DOHH2 (cell line): ENCODE measurements around the gene FKBP15.

Experiments used
- H3F3A ChIP-seq: fragments of 200-600 bp; sonication (generic), shearing (Covaris generic); 2 replicates; pipeline ENCODE4 v1.6.0; 2016; ENCODE audit warnings: antibody characterized with exemption, mild to moderate bottlenecking; ENCODE audit not compliant: control insufficient read depth, insufficient read depth
- H3K27ac ChIP-seq: fragments of 200-600 bp; sonication (generic); 2 replicates; pipeline ENCODE4 v1.5.1; 2014; ENCODE audit warnings: low read depth, mild to moderate bottlenecking, low read length, moderate library complexity
- H3K27me3 ChIP-seq: fragments of 200-600 bp; sonication (generic); 2 replicates; pipeline ENCODE4 v1.6.1; 2014; ENCODE audit warnings: mild to moderate bottlenecking, low read length, mixed read lengths; ENCODE audit not compliant: control insufficient read depth
- H3K36me3 ChIP-seq: fragments of 200-600 bp; sonication (generic); 2 replicates; pipeline ENCODE4 v1.6.1; 2014; ENCODE audit warnings: mild to moderate bottlenecking, low read length, moderate library complexity, mixed read lengths; ENCODE audit not compliant: control insufficient read depth
- H3K4me1 ChIP-seq: fragments of 200-600 bp; sonication (generic); 2 replicates; pipeline ENCODE4 v1.6.1; 2014; ENCODE audit warnings: mild to moderate bottlenecking, low read length, mixed read lengths; ENCODE audit not compliant: control insufficient read depth
- H3K4me2 ChIP-seq: fragments of 200-600 bp; sonication (generic); 2 replicates; pipeline ENCODE4 v1.6.0; 2014; ENCODE audit warnings: mild to moderate bottlenecking, low read length, moderate library complexity
- H3K4me3 ChIP-seq: fragments of 200-600 bp; sonication (generic); 2 replicates; pipeline ENCODE4 v1.5.1; 2014; ENCODE audit warnings: mild to moderate bottlenecking, low read length, mixed read lengths
- H3K79me2 ChIP-seq: fragments of 200-600 bp; sonication (generic); 2 replicates; pipeline ENCODE4 v1.6.1; 2014; ENCODE audit warnings: mild to moderate bottlenecking, low read length, mixed read lengths; ENCODE audit not compliant: control insufficient read depth
- H3K9me2 ChIP-seq: fragments of 200-600 bp; sonication (generic); replicated peaks from 2 replicates; pipeline ENCODE4 v1.6.1; 2014; ENCODE audit warnings: mild to moderate bottlenecking, low read length, mixed read lengths; ENCODE audit not compliant: control insufficient read depth
- H3K9me3 ChIP-seq: fragments of 200-600 bp; sonication (generic); 2 replicates; pipeline ENCODE4 v1.6.1; 2014; ENCODE audit warnings: antibody characterized with exemption, low read length, mixed read lengths; ENCODE audit not compliant: control insufficient read depth, insufficient read depth
- H4K20me1 ChIP-seq: fragments of 200-600 bp; sonication (generic); 2 replicates; pipeline ENCODE4 v1.6.0; 2014; ENCODE audit warnings: low read depth, mild to moderate bottlenecking, antibody characterized with exemption, low read length, moderate library complexity; ENCODE audit not compliant: control insufficient read depth, insufficient read depth
- EZH2phosphoT487 ChIP-seq: fragments of 200-600 bp; sonication (generic); IDR thresholded peaks from 2 replicates; pipeline ENCODE4 v1.6.1; 2017; ENCODE audit warnings: borderline replicate concordance, mild to moderate bottlenecking, antibody characterized with exemption, low read length, moderate library complexity, mixed read lengths
- TF ChIP-seq, protein P1 (sequence below): fragments of 200-600 bp; sonication (generic); IDR thresholded peaks from one replicate; pipeline ENCODE4 v1.5.1; 2014; ENCODE audit warnings: antibody characterized with exemption, mild to moderate bottlenecking, low read depth, low read length; ENCODE audit not compliant: poor library complexity, severe bottlenecking

The FKBP15 gene

DNA sequence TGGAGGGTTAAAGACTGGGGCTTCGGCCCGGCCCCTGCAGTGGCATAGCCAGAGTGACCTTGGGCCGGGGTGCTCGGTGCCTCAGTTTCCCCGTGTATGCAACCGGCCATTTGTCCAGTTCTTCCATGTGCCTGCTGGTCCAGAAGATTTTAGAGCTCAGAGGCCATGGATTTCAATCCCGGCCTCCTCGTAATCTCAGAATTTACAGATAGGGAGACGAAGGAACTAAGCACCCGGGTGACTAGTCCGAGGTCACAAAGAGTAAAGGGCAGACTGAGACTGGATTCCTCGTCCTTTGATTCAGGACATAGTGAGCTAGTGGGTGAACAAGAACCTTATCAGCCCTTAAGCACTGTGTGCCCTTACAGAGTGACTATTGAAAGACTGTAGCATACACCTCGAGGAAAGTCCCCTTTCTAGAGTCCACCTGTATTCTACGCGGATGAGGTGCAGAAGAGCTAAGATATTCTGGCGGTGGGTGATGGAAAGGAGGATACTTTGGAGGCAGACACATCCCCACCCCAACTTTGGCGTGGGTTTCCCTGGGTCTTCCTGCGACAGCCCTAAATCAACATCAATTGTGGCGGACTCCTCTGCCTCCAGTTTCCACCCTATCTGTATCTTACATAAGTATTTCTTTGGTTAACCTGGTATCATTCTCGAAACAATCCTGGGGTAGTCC, 864 bp upstream of the FKBP15 start:
- TF ChIP-seq EZH2phosphoT487: no peak
- TF ChIP-seq, protein P1, sequence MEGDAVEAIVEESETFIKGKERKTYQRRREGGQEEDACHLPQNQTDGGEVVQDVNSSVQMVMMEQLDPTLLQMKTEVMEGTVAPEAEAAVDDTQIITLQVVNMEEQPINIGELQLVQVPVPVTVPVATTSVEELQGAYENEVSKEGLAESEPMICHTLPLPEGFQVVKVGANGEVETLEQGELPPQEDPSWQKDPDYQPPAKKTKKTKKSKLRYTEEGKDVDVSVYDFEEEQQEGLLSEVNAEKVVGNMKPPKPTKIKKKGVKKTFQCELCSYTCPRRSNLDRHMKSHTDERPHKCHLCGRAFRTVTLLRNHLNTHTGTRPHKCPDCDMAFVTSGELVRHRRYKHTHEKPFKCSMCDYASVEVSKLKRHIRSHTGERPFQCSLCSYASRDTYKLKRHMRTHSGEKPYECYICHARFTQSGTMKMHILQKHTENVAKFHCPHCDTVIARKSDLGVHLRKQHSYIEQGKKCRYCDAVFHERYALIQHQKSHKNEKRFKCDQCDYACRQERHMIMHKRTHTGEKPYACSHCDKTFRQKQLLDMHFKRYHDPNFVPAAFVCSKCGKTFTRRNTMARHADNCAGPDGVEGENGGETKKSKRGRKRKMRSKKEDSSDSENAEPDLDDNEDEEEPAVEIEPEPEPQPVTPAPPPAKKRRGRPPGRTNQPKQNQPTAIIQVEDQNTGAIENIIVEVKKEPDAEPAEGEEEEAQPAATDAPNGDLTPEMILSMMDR: no peak
- H3K27ac ChIP-seq: 0 out of 2 replicates have a peak overlapping the region, but pooled peaks have one; percentile 1
- H3K79me2 ChIP-seq: peaks cover 93% of the 10 kb centered on the region

DNA sequence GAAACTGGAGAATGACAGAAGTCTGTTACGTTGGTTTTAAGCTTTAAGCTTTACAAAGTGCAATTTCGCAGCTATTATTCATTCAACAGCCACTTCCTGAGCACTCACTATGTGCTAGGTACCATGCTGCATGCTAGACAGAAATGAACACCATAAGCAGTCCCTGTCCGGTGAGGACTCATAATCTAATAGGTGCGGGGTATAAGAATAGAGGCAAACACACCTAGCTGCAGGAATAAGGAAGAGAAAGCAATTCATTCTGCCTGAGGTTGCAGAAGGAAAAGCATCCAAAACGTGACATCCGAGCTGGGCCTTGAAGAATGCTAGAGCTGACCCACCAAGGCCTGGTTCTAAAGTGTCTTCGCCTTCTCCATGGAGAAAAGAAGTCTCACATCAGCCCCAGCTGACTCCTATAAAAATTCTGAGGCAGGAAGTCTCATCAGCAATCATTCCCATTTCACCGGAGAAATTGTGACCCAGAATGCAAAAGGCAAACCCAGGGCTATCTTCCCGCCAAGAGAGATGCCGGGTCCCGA, 542 bp downstream of the FKBP15 start:
- Histone ChIP-seq H3K9me3 (no peaks in the 10 kb centered on the region), H4K20me1 (peaks cover 3% of the 10 kb centered on the region; the same call in 1 of the 2 replicates), H3K4me3 (peak overlapping the region; percentile 94), H3K4me2 (peak overlapping the region; percentile 93), H3K27me3 (no peaks in the 10 kb centered on the region), H3K27ac (peak overlapping the region; percentile 94), H3K79me2 (peaks cover 97% of the 10 kb centered on the region), H3K9me2 (no peaks in the 10 kb centered on the region), H3K4me1 (peaks cover 51% of the 10 kb centered on the region), H3F3A (peaks cover 17% of the 10 kb centered on the region), H3K36me3 (peaks cover 60% of the 10 kb centered on the region)
- no peak for TF ChIP-seq EZH2phosphoT487
- TF ChIP-seq, protein P1: no peak

More for the DNA sequence above, 864 bp upstream of the FKBP15 start:
- peaks cover 49% of the 10 kb centered on the region for H3K36me3 ChIP-seq
- peaks cover 3% of the 10 kb centered on the region; the same call in 1 of the 2 replicates for H4K20me1 ChIP-seq
- no peaks in the 10 kb centered on the region for H3K27me3 ChIP-seq
- H3K4me1 ChIP-seq: peaks cover 46% of the 10 kb centered on the region
- no peaks in the 10 kb centered on the region for H3K9me2 ChIP-seq
- H3K9me3 ChIP-seq: no peaks in the 10 kb centered on the region
- peaks cover 17% of the 10 kb centered on the region for H3F3A ChIP-seq
- peak overlapping the region; percentile 94 for H3K4me3 ChIP-seq
- H3K4me2 ChIP-seq: peak overlapping the region; percentile 82

DNA sequence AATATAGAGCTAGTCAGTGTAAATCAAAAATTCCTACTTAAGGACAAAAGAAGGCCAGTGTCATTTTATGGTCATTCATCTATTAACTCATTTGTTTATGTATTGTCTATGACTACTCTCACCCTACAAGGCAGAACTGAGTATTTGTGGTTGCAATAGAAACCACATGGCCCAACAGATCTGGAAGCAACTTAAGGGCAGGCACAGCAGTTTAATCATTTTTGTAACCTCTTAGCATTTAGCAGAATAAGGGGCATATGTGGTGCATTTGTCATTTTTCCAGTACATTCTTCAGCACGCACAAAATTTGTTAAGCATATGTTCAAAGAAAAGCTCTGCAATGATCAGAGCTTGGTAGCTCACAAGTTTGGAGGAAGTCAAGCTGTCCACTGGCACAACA, 1.1 kb downstream of the FKBP15 start:
- no peaks in the 10 kb centered on the region for H3K9me2 ChIP-seq
- peaks cover 53% of the 10 kb centered on the region for H3K4me1 ChIP-seq
- peak overlapping the region; percentile 94 for H3K27ac ChIP-seq
- H3K9me3 ChIP-seq: no peaks in the 10 kb centered on the region
- H3K36me3 ChIP-seq: peaks cover 62% of the 10 kb centered on the region
- H3K79me2 ChIP-seq: peaks cover 97% of the 10 kb centered on the region
- H4K20me1 ChIP-seq: peaks cover 6% of the 10 kb centered on the region; the same call in 1 of the 2 replicates
- H3F3A ChIP-seq: peaks cover 17% of the 10 kb centered on the region
- H3K4me2 ChIP-seq: peak overlapping the region; percentile 93
- H3K27me3 ChIP-seq: no peaks in the 10 kb centered on the region
- H3K4me3 ChIP-seq: peak overlapping the region; percentile 94
- TF ChIP-seq, protein P1: no peak
- no peak for TF ChIP-seq EZH2phosphoT487
